WTC11 (cell line): Measurements from ENCODE around the gene CPVL. TPM values are rescaled to one million over a fixed set of nuclear protein-coding genes. Genes with fewer than 3 reads are reported as not detected.

Experiments used
- ATAC-seq: fragments of 200-7000 bp; cut with Tn5 transposase; 2 replicates; pipeline ENCODE4 v1.10.0; 2021; ENCODE audit warnings: mild to moderate bottlenecking, moderate library complexity
- CTCF ChIA-PET: fragments of 300-600 bp; sonication (Branson Sonifier 250); formaldehyde crosslinking; loops from one replicate; lab custom pipeline; 2021; ENCODE audit warnings: antibody characterized with exemption; lab: Charles Lee
- POLR2A ChIA-PET: fragments of 350-600 bp; sonication (Branson Sonifier 250); formaldehyde crosslinking; loops from one replicate; lab custom pipeline; 2021; ENCODE audit warnings: antibody characterized with exemption; lab: Charles Lee
- DNase-seq: peaks from one replicate; pipeline ENCODE4 v3.0.0; 2021; ENCODE audit warnings: low spot score
- H3K27ac Mint-ChIP-seq: 2 replicates; pipeline ENCODE4 v1.8.0; 2021; ENCODE audit warnings: mixed read lengths
- H3K27me3 Mint-ChIP-seq: 2 replicates; pipeline ENCODE4 v1.8.0; 2021; ENCODE audit warnings: low read depth, mild to moderate bottlenecking, moderate library complexity, mixed read lengths
- H3K36me3 Mint-ChIP-seq: 2 replicates; pipeline ENCODE4 v1.8.0; 2021; ENCODE audit warnings: mixed read lengths
- H3K4me1 Mint-ChIP-seq: 2 replicates; pipeline ENCODE4 v1.8.0; 2022; ENCODE audit warnings: mixed read lengths
- H3K4me3 Mint-ChIP-seq: 2 replicates; pipeline ENCODE4 v1.8.0; 2021; ENCODE audit warnings: mild to moderate bottlenecking, moderate library complexity, mixed read lengths
- H3K9me3 Mint-ChIP-seq: 2 replicates; pipeline ENCODE4 v1.8.0; 2021; ENCODE audit warnings: mixed read lengths
- ATF2 ChIP-seq: sonication (generic); formaldehyde crosslinking; IDR thresholded peaks from 2 replicates; pipeline ENCODE4 v1.8.1; 2022; ENCODE audit warnings: low read depth, missing genetic modification reagents, borderline replicate concordance
- CDX4 ChIP-seq: fragments of 250-450 bp; sonication (Bioruptor Pico); IDR thresholded peaks from 2 replicates; pipeline ENCODE4 v1.9.0; 2021; ENCODE audit warnings: moderate library complexity, mild to moderate bottlenecking, inconsistent platforms, borderline replicate concordance
- CREB1 ChIP-seq: sonication (generic); formaldehyde crosslinking; IDR thresholded peaks from 2 replicates; pipeline ENCODE4 v1.8.0; 2023; ENCODE audit warnings: mild to moderate bottlenecking, missing genetic modification reagents
- GRHL2 ChIP-seq: fragments of 250-450 bp; sonication (Bioruptor Pico); IDR thresholded peaks from 2 replicates; pipeline ENCODE4 v1.8.0; 2022; ENCODE audit warnings: mild to moderate bottlenecking, moderate library complexity; ENCODE audit not compliant: insufficient replicate concordance, severe bottlenecking
- IRF2 ChIP-seq: sonication (generic); formaldehyde crosslinking; IDR thresholded peaks from 2 replicates; pipeline ENCODE4 v1.8.0; 2022; ENCODE audit warnings: low read depth, missing genetic modification reagents, borderline replicate concordance
- MLX ChIP-seq: sonication (generic); formaldehyde crosslinking; IDR thresholded peaks from 2 replicates; pipeline ENCODE4 v1.8.1; 2023; ENCODE audit warnings: mild to moderate bottlenecking, missing genetic modification reagents, moderate library complexity
- TCF7 ChIP-seq: sonication (generic); formaldehyde crosslinking; IDR thresholded peaks from 2 replicates; pipeline ENCODE4 v1.8.0; 2022; ENCODE audit warnings: mild to moderate bottlenecking, low read depth, missing genetic modification reagents, moderate library complexity
- total RNA-seq: library from RNA; stranded (reverse); gene quantifications from 3 replicates; pipeline ENCODE4 v1.2.3, GENCODE V29; 2021
- TF ChIP-seq, protein P1 (sequence below): sonication (generic); formaldehyde crosslinking; IDR thresholded peaks from 2 replicates; pipeline ENCODE4 v1.8.0; 2022; ENCODE audit warnings: mild to moderate bottlenecking, missing genetic modification reagents
- TF ChIP-seq, protein P2 (sequence below): sonication (generic); formaldehyde crosslinking; IDR thresholded peaks from 2 replicates; pipeline ENCODE4 v1.8.0; 2023; ENCODE audit warnings: mild to moderate bottlenecking, missing genetic modification reagents
- TF ChIP-seq, protein P3 (sequence below): fragments of 250-450 bp; sonication (Bioruptor Pico); IDR thresholded peaks from 2 replicates; pipeline ENCODE4 v1.9.0; 2021; ENCODE audit warnings: mild to moderate bottlenecking, borderline replicate concordance

The CPVL gene
- total RNA-seq, 1 experiment from 2014 or later, result 34.2 TPM

DNA sequence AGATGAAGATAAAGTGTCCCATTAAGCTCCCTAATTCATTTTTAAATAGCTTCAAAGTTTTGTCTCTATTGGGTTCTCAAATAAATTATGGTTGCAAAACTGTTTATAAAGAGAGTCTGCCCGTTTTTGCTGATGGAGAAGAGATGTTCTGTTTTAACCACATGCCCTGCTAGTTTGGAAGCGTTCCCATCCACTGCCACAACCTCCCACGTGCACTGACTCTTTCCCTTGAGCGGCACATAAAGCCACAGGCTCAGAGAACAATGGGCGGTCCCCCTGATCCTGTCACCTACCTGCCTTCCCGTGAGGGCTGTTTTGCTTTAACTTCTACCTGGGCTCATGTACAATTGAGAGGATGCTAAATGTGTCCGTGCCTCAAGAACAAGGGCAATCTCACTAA is 65.5 kb downstream of the CPVL start:
- ATAC-seq, result no peak; the same call in 1 of the 2 replicates
- DNase-seq, result no peak
- Mint-ChIP-seq H3K27ac (no peak overlapping the region), H3K27me3 (no peaks in the 10 kb centered on the region), H3K36me3 (peaks cover 4% of the 10 kb centered on the region; the same call in 1 of the 2 replicates), H3K4me3 (no peak overlapping the region), H3K4me1 (peaks cover 15% of the 10 kb centered on the region), H3K9me3 (no peaks in the 10 kb centered on the region)
- ChIA-PET POLR2A (no interaction called here), CTCF (interaction anchor here (0.6 to 1.6 kb wide), 5 partner anchors 124 to 455 kb away, joined by 3 to 5 read pairs (median 4); no protein-coding TSS in a partner anchor)
- TF ChIP-seq ATF2 (CRISPR knock-in tag) (no peak), IRF2 (CRISPR knock-in tag) (no peak), GRHL2 (CRISPR knock-in tag) (no peak), MLX (no peak), TCF7 (CRISPR knock-in tag) (no peak), CDX4 (CRISPR knock-in tag) (no peak), CREB1 (CRISPR knock-in tag) (no peak)
- TF ChIP-seq, protein P1, sequence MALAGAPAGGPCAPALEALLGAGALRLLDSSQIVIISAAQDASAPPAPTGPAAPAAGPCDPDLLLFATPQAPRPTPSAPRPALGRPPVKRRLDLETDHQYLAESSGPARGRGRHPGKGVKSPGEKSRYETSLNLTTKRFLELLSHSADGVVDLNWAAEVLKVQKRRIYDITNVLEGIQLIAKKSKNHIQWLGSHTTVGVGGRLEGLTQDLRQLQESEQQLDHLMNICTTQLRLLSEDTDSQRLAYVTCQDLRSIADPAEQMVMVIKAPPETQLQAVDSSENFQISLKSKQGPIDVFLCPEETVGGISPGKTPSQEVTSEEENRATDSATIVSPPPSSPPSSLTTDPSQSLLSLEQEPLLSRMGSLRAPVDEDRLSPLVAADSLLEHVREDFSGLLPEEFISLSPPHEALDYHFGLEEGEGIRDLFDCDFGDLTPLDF (CRISPR knock-in tag), result no peak
- TF ChIP-seq, protein P2, sequence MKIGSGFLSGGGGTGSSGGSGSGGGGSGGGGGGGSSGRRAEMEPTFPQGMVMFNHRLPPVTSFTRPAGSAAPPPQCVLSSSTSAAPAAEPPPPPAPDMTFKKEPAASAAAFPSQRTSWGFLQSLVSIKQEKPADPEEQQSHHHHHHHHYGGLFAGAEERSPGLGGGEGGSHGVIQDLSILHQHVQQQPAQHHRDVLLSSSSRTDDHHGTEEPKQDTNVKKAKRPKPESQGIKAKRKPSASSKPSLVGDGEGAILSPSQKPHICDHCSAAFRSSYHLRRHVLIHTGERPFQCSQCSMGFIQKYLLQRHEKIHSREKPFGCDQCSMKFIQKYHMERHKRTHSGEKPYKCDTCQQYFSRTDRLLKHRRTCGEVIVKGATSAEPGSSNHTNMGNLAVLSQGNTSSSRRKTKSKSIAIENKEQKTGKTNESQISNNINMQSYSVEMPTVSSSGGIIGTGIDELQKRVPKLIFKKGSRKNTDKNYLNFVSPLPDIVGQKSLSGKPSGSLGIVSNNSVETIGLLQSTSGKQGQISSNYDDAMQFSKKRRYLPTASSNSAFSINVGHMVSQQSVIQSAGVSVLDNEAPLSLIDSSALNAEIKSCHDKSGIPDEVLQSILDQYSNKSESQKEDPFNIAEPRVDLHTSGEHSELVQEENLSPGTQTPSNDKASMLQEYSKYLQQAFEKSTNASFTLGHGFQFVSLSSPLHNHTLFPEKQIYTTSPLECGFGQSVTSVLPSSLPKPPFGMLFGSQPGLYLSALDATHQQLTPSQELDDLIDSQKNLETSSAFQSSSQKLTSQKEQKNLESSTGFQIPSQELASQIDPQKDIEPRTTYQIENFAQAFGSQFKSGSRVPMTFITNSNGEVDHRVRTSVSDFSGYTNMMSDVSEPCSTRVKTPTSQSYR (CRISPR knock-in tag), result no peak
- TF ChIP-seq, protein P3, sequence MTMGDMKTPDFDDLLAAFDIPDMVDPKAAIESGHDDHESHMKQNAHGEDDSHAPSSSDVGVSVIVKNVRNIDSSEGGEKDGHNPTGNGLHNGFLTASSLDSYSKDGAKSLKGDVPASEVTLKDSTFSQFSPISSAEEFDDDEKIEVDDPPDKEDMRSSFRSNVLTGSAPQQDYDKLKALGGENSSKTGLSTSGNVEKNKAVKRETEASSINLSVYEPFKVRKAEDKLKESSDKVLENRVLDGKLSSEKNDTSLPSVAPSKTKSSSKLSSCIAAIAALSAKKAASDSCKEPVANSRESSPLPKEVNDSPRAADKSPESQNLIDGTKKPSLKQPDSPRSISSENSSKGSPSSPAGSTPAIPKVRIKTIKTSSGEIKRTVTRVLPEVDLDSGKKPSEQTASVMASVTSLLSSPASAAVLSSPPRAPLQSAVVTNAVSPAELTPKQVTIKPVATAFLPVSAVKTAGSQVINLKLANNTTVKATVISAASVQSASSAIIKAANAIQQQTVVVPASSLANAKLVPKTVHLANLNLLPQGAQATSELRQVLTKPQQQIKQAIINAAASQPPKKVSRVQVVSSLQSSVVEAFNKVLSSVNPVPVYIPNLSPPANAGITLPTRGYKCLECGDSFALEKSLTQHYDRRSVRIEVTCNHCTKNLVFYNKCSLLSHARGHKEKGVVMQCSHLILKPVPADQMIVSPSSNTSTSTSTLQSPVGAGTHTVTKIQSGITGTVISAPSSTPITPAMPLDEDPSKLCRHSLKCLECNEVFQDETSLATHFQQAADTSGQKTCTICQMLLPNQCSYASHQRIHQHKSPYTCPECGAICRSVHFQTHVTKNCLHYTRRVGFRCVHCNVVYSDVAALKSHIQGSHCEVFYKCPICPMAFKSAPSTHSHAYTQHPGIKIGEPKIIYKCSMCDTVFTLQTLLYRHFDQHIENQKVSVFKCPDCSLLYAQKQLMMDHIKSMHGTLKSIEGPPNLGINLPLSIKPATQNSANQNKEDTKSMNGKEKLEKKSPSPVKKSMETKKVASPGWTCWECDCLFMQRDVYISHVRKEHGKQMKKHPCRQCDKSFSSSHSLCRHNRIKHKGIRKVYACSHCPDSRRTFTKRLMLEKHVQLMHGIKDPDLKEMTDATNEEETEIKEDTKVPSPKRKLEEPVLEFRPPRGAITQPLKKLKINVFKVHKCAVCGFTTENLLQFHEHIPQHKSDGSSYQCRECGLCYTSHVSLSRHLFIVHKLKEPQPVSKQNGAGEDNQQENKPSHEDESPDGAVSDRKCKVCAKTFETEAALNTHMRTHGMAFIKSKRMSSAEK (CRISPR knock-in tag), result no peak
